Adrenal gland (tissue), 12 donors: ENCODE measurements around the gene TIGD4. TPM values are rescaled to one million over a fixed set of nuclear protein-coding genes. Genes with fewer than 3 reads are reported as not detected.

Source experiments
- DNase-seq, 7 donors: peaks; one replicate each; pipeline ENCODE4 v3.0.0-alpha.2; 2019 to 2020
- H3K27ac ChIP-seq, 5 donors: fragments of 200-600 bp; sonication (generic) in 4 of 5; 1 replicate in 3 of 5; 2 replicates in 2 of 5; pipeline versions ENCODE4 v1.5.1 to v1.8.0; 2016 to 2020; ENCODE audit warnings: mild to moderate bottlenecking in 1 of 5
- H3K27me3 ChIP-seq: fragments of 200-600 bp; 2 replicates; pipeline ENCODE4 v1.8.0; 2021
- H3K36me3 ChIP-seq, 2 donors: fragments of 200-600 bp; replicated peaks in 1 of 2; 1 replicate in 1 of 2; 2 replicates in 1 of 2; pipeline versions ENCODE4 v1.5.1 to v1.8.0; 2018 to 2022
- H3K4me1 ChIP-seq, 2 donors: fragments of 200-600 bp; replicated peaks in 1 of 2; 1 replicate in 1 of 2; 2 replicates in 1 of 2; pipeline versions ENCODE4 v1.5.1 to v1.8.0; 2018 to 2021
- H3K4me3 ChIP-seq, 4 donors: fragments of 200-600 bp; sonication (generic) in 3 of 4; one replicate each; pipeline ENCODE4 v1.5.1; 2016 to 2018
- H3K9me3 ChIP-seq, 3 donors: fragments of 200-600 bp; sonication (generic) in 1 of 3; replicated peaks in 1 of 3; 1 replicate in 2 of 3; 2 replicates in 1 of 3; pipeline versions ENCODE4 v1.5.1 to v1.8.0; 2016 to 2021
- POLR2A ChIP-seq, 2 donors: fragments of 450-650 bp; IDR thresholded peaks; one replicate each; pipeline ENCODE4 v1.6.1; 2017; ENCODE audit warnings: antibody characterized with exemption in 2 of 2, mild to moderate bottlenecking in 2 of 2, moderate library complexity in 1 of 2
- whole genome bisulfite sequencing, 4 donors: extraction: QIAGEN DNeasy Blood & Tissue Kit in 2 of 4; methylation state at CpG; one replicate each; pipeline versions ENCODE4 v1.1.5 to v1.1.7; 2013 to 2017; 5-methylcytosine and 5-hydroxymethylcytosine counted together
- intact Hi-C, 2 donors: fragments of 100-400 bp; cut with DNase I; formaldehyde crosslinking; loops; one replicate each; pipeline versions ENCODE4 v1.14.1 to v1.15.0; 2022 to 2023
- polyA plus RNA-seq, 3 donors: library from polyadenylated mRNA; stranded (reverse); fragments of 200-250 nt in 2 of 3; fragments of 350-450 nt in 1 of 3; fragmentation: Illumina TruSeq in 1 of 3; extraction: RNeasy Lipid Tissue Mini Kit (QIAGEN cat#74804) in 1 of 3; gene quantifications; one replicate each; pipeline ENCODE4 v1.2.3, GENCODE V29; 2013 to 2014
- total RNA-seq, 9 donors: library from RNA; depleted of rRNA in 4 of 9; stranded (reverse); fragments of >200 nt in 4 of 9; fragments of 120-200 nt in 1 of 9; fragmentation: NEBNext Ultra II Directional in 1 of 9; extraction: Animal tissue kit (Norgen Biotek cat#: 25700) in 1 of 9; gene quantifications; one replicate each; pipeline versions ENCODE4 v1.1.0 to v1.2.4, GENCODE V29; 2013 to 2023
- TF ChIP-seq, protein P1 (sequence below), 6 experiments: fragments of 450-650 bp in 4 of 6; fragments of 200-600 bp in 2 of 6; sonication (generic) in 1 of 6; IDR thresholded peaks; 1 replicate in 5 of 6; 2 replicates in 1 of 6; pipeline versions ENCODE4 v1.5.1 to v1.8.0; 2016 to 2021; ENCODE audit warnings: antibody characterized with exemption in 6 of 6, mild to moderate bottlenecking in 2 of 6, moderate library complexity in 1 of 6
- donor health status: healthy with polysubstance abuse.
- donor health status: Bipolar disorder and iron deficiency.
- donor health status: DM: yes; HTN: yes; CAD: no.
- donor health status: DM: no; HTN: no; CAD: no.
- donor health status: DM: no; HTN: no; CAD: no.
- donor health status: DM: yes; HTN: yes; CAD: no.

Gene TIGD4
- total and polyA plus RNA-seq, 12 donors, result 0.08 to 2.0 (median 0.34) TPM; not detected in 1

DNA sequence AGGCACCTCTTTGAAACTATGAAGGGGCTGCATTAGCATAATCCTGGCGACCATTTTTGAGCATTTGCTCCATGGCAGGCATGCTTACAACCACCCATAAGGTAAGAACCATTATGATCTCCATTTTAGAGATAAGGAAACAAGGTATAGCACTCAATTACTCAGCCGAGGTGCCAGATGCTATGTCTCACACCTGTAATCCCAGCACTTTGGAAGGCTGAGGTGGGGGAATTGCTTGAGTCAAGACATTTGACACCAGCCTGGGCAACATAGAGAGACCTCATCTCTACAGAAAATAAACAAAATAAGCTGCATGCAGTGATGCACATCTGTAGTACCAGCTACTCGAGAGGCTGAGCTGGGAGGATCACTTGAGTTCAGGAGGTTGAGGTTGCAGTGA is 43.6 kb downstream of the TIGD4 start:
- no peak for DNase-seq
- H3K36me3 ChIP-seq, result no peaks in the 10 kb centered on the region
- no peak overlapping the region for H3K27ac ChIP-seq
- TF ChIP-seq POLR2A (IDR thresholded peaks at IDR 0.05), result no peak
- TF ChIP-seq, protein P1, sequence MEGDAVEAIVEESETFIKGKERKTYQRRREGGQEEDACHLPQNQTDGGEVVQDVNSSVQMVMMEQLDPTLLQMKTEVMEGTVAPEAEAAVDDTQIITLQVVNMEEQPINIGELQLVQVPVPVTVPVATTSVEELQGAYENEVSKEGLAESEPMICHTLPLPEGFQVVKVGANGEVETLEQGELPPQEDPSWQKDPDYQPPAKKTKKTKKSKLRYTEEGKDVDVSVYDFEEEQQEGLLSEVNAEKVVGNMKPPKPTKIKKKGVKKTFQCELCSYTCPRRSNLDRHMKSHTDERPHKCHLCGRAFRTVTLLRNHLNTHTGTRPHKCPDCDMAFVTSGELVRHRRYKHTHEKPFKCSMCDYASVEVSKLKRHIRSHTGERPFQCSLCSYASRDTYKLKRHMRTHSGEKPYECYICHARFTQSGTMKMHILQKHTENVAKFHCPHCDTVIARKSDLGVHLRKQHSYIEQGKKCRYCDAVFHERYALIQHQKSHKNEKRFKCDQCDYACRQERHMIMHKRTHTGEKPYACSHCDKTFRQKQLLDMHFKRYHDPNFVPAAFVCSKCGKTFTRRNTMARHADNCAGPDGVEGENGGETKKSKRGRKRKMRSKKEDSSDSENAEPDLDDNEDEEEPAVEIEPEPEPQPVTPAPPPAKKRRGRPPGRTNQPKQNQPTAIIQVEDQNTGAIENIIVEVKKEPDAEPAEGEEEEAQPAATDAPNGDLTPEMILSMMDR (IDR thresholded peaks at IDR 0.05), result no peak
- 43 to 55% (median 46%) methylated on average over 3 of the region's 3 CpGs for WGBS, 4 donors
- H3K4me3 ChIP-seq, result no peak overlapping the region
- no peaks in the 10 kb centered on the region for H3K4me1 ChIP-seq
- no peaks in the 10 kb centered on the region for H3K9me3 ChIP-seq
- no peaks in the 10 kb centered on the region for H3K27me3 ChIP-seq
- intact Hi-C loops, result no loop called here

DNA sequence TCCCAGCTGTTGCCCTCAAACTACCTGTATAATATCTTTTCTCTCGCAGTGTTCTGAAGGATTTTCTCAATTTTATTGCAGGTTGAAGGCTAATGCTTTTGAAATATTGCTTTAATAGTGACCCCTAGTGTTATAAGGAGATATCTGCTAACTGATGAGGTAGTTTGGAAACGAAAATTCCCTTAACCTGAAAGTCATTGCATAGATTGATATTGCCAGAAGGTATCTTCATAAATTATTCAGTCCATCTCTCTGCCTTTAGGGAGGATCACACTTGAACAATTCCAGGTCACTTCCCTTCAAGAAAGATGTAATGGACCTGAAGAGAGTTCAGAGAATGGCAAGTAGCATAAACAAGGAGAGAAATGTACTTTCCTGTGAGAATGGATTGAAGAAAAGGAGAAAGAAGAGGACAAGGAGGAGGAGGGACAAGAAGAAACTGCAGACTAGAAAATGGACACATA is 44.1 kb downstream of the TIGD4 start:
- Histone ChIP-seq H3K4me1 (no peaks in the 10 kb centered on the region), H3K36me3 (no peaks in the 10 kb centered on the region), H3K27me3 (no peaks in the 10 kb centered on the region), H3K4me3 (no peak overlapping the region), H3K27ac (no peak overlapping the region), H3K9me3 (no peaks in the 10 kb centered on the region)
- DNase-seq, result no peak
- intact Hi-C loops, result no loop called here
- TF ChIP-seq POLR2A (IDR thresholded peaks at IDR 0.05), result no peak
- TF ChIP-seq, protein P1 (IDR thresholded peaks at IDR 0.05), result peak; percentile 18 to 60 (median 50)
- WGBS, 4 donors, result 8 to 13% (median 8%) methylated on average over 2 of the region's 2 CpGs

DNA sequence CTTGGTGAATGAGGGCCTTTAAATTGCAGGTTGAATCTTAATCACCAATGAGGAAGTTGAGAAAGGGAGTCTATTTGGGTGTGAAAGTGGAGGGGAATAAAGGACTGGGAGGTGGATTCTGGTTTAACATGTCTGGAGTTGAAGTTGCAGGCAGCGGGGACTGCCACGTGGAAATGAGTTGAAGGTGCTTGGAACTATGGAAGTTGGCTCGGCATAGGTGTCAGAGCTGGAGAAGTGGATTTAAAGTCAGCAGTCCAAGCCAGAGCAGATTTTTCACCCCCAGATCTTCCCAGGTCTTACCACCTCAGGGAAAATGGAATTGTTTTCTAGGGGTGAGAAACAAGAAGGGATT is 44.9 kb downstream of the TIGD4 start:
- intact Hi-C loops, result loop anchor here in 1 of 2 donors (5.0 kb wide), 1 partner anchor 282 kb away; no protein-coding TSS in a partner anchor
- Histone ChIP-seq H3K36me3 (no peaks in the 10 kb centered on the region), H3K27ac (no peak overlapping the region), H3K4me3 (no peak overlapping the region), H3K4me1 (no peaks in the 10 kb centered on the region), H3K27me3 (no peaks in the 10 kb centered on the region), H3K9me3 (no peaks in the 10 kb centered on the region)
- DNase-seq, result no peak
- WGBS, 4 donors, result 66 to 76% (median 73%) methylated on average over 3 of the region's 3 CpGs
- no peak for TF ChIP-seq POLR2A (IDR thresholded peaks at IDR 0.05)
- TF ChIP-seq, protein P1 (IDR thresholded peaks at IDR 0.05), result no peak

DNA sequence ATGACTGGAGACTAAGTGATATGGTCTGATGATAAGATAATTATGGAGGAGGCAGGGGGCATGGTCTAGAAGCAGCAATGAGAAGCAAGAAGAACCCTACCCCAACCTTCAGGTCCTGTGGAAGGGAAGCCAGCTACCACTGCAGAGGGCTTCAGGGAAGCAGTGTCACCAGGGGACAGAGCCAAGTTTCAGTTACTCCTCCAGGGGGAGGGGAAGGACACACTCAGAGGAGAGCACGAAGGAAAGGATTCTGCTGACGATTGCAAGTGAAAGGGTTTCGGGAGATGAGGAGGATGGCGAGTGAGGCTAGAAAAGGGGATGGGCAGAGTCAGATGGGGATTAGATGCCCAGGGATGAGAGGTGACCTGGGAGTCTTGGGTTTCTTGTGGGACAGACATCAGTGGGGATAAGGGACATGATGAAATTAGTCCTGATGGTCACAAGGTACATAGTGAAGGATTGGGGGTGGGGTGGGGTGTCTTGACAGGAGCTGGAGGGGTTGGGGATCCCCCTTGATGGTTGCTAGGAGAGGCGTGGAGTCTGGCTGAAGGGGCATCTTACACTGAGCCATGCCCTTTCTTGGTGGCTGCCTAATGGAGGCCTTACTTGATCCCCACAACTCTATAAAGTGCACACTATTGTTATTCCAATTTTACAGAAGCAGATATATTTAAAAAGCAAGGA is 45.4 kb downstream of the TIGD4 start:
- DNase-seq, result no peak
- Histone ChIP-seq H3K27me3 (no peaks in the 10 kb centered on the region), H3K9me3 (no peaks in the 10 kb centered on the region), H3K4me1 (no peaks in the 10 kb centered on the region), H3K27ac (no peak overlapping the region), H3K36me3 (no peaks in the 10 kb centered on the region), H3K4me3 (no peak overlapping the region)
- no peak for TF ChIP-seq POLR2A (IDR thresholded peaks at IDR 0.05)
- TF ChIP-seq, protein P1 (IDR thresholded peaks at IDR 0.05), result no peak
- intact Hi-C loops, result loop anchor here in 1 of 2 donors (5.0 kb wide), 1 partner anchor 282 kb away; no protein-coding TSS in a partner anchor
- WGBS, 4 donors, result 69 to 84% (median 74%) methylated on average over 4 to 5 of the region's 5 CpGs
